ENCODE measurements around the gene LIMS3.
"Not testable (repeated sequence)": the region's sequence is repeated elsewhere in the genome, so short reads cannot be mapped to it uniquely, and the experiment has no call there.

LIMS3 gene

DNA sequence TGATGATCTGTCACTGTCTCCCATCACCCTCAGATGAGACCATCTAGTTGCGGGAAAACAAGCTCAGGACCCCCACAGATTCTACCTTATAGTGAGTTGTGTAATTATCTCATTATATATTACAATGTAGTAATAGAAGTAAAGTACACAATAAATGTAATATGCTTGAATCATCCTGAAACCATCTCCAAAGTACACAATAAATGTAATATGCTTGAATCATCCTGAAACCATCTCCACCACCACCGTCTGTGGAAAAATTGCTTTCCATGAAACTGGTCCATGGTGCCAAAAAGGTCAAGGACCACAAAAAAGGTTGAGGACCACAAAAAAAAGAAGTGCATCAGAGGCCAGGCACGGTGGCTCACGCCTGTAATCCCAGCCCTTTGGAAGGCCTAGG, 29.3 kb downstream of the LIMS3 start:
- H3K27ac ChIP-seq, result not testable (repeated sequence)

DNA sequence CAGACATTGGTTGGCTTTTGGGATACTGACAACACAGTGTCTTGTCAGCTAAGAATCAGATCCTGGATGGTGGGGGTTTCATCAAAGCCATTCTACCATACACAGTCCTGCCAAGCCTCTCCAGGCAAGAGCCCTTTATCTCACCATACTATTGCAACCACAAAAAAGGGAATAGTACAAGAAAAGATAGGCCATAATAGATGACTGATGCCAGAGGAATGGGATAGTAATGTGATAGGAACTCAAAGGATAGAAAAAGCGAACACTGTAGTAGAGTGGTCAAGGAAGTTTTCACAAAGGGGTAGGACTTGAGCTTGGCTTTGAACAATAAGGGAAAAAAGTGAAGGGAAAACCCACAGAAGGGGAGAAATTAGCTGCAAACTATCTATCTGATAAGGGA, 30.7 kb downstream of the LIMS3 start:
- not testable (repeated sequence) for H3K27ac ChIP-seq

- H3K27ac ChIP-seq, result not testable (repeated sequence)
Measured at GRCh38 chr2:109936534-109936933, 38.0 kb downstream of the LIMS3 start.

GRCh38 chr2:109945362-109945761, 46.9 kb downstream of the LIMS3 start:
- H3K27ac ChIP-seq, result not testable (repeated sequence)

DNA sequence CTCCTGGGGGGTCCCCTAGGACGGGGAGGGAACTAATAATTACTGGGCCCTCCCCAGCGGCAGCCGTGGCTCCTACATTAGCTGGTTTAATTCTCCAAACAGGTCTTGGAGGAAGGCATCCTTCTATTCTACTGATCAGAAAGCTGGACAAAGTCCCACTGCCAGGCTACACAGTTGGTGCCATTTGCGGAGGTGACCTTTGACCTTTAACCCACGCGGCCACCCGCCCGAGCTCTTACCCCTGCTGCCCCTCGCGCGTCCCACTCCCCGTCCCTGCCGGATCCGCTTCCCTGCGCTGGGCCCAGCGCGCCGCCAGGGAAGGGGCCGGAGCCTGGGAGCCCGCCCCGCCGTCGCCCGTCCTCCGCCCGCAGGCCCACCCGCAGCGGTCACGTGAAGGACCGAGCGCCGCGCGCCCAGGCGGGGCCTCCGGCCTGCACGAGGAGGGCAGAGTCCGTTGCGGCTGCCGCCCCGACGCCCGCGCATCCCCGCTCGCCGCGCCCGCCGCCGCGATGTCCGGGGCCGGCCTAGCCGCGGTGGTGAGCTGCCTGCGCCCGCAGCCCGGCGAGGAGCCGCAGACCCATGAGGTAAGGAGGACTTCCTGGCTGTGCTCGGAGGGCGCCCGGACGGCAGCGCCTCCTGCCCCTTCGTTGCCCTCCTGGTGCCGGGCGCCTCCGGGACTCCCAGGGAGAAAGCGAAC, 48.9 kb downstream of the LIMS3 start:
- H3K27ac ChIP-seq, result not testable (repeated sequence)

GRCh38 chr2:109947959-109948520, 49.6 kb downstream of the LIMS3 start:
- H3K27ac ChIP-seq, result not testable (repeated sequence)

DNA sequence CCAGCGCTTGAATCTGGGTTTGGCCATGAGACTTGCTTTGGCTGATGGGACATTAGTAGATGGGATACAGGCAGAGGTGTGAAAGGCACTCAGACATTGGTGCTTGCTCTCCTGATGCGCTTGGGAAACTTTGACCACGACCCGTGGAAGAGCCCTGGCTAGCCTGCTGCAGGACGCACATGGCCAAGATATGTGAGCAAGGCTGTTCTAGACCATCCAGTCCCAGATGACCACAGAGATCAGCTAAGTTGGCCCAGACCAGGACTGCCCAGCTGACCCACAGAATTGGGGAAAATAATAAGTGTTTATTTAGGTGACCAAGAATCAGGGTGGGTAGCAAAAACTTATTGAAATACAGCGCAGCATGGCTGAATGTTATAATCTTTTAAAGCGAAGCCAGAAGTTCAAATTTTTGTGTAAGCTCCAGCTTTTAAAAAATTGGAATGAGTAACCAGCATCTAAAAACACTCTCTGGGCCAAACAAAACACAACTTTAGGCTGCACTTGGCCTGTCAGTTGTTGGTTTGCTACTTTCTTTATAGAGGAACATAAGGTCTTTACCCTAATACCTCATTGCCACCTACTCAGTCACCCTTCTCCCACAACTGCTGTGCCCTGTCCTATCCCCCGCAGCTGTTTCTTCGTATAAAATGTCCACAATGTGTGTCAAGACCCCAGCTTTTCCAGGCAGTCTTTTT, 51.8 kb downstream of the LIMS3 start:
- H3K27ac ChIP-seq, result not testable (repeated sequence)

GRCh38 chr2:109963942-109964341, 65.5 kb downstream of the LIMS3 start:
- H3K27ac ChIP-seq, result not testable (repeated sequence)

GRCh38 chr2:109965482-109965881, 67.0 kb downstream of the LIMS3 start:
- not testable (repeated sequence) for H3K27ac ChIP-seq

GRCh38 chr2:109966107-109966736, 67.7 kb downstream of the LIMS3 start:
- H3K27ac ChIP-seq, result not testable (repeated sequence)

- not testable (repeated sequence) for H3K27ac ChIP-seq
Measured at GRCh38 chr2:109966858-109967257, 68.4 kb downstream of the LIMS3 start.

DNA sequence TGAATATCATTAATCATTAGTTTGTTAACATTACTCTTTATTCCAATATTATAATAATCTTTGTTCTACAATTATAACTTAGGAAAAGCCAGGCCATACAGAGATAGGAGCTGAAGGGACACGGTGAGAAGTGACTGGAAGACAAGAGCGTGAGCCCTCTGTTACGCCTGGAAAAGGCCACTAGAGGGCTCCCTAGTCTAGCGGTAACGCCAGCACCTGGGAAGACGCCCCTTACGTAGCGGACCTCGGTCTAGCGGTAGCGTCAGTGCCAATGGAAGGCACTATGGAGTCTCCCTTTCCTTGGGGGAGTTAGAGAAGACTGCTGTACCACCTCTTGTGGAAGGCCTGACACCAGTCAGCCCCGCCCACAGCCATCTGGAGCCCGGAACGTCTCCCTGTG, 71.4 kb downstream of the LIMS3 start:
- H3K27ac ChIP-seq, result not testable (repeated sequence)

GRCh38 chr2:109971710-109972109, 73.2 kb downstream of the LIMS3 start:
- not testable (repeated sequence) for H3K27ac ChIP-seq
